IMR-90 (cell line): ENCODE results near the gene TACC2.

Experiments used
- CEBPB ChIP-seq: IDR thresholded peaks from 2 replicates; pipeline ENCODE4 v1.6.1; 2012; ENCODE audit warnings: low read depth, low read length, improper control_type of control experiment
- CHD1 ChIP-seq: IDR thresholded peaks from 2 replicates; pipeline ENCODE4 v1.6.1; 2012; ENCODE audit warnings: low read depth, low read length, improper control_type of control experiment
- CTCF ChIP-seq: conservative IDR thresholded peaks from 2 replicates; pipeline ENCODE4 v1.5.1; 2012; ENCODE audit warnings: mild to moderate bottlenecking, low read depth, low read length, improper control_type of control experiment
- MAFK ChIP-seq: IDR thresholded peaks from 2 replicates; pipeline ENCODE4 v1.6.1; 2012; ENCODE audit warnings: low read depth, low read length, improper control_type of control experiment
- MAZ ChIP-seq: IDR thresholded peaks from 2 replicates; pipeline ENCODE4 v1.6.1; 2012; ENCODE audit warnings: low read depth, mild to moderate bottlenecking, low read length, improper control_type of control experiment, moderate library complexity, borderline replicate concordance
- NFE2L2 ChIP-seq: fragments of 150-350 bp; IDR thresholded peaks from 2 replicates; pipeline ENCODE4 v1.6.1; 2016; ENCODE audit warnings: low read depth, mild to moderate bottlenecking, low read length
- POLR2A ChIP-seq: IDR thresholded peaks from 2 replicates; pipeline ENCODE4 v1.6.1; 2012; ENCODE audit warnings: mild to moderate bottlenecking, low read depth, low read length
- RFX5 ChIP-seq: IDR thresholded peaks from 2 replicates; pipeline ENCODE4 v1.8.0; 2012; ENCODE audit warnings: low read depth, mild to moderate bottlenecking, low read length, moderate library complexity

- no peak for TF ChIP-seq CTCF
- TF ChIP-seq MAZ = no peak
- TF ChIP-seq POLR2A = no peak
- no peak for TF ChIP-seq NFE2L2
- no peak for TF ChIP-seq MAFK
- no peak for TF ChIP-seq CHD1
- no peak for TF ChIP-seq RFX5
- TF ChIP-seq CEBPB = no peak
Observed at GRCh38 chr10:122188706-122189105, 199.7 kb downstream of the TACC2 start.
